Measurements from ENCODE around the gene SFXN5. TPM values are rescaled to one million over a fixed set of nuclear protein-coding genes. Genes with fewer than 3 reads are reported as not detected.

SFXN5 gene
- polyA plus RNA-seq, 2 of the 4 experiments (the other 2 are of a cell fraction), result 16.7 to 19.6 TPM

- H3K9me3 ChIP-seq, result no peaks in the 10 kb centered on the region
- ChIA-PET CTCF (interaction anchor here (0.6 to 18.2 kb wide), 24 partner anchors 8 to 186 kb away, joined by 3 to 190 read pairs (median 5); partner anchors contain the start of genes EMX1 and SPR), POLR2A (no interaction called here)
- H3K4me1 ChIP-seq, result no peaks in the 10 kb centered on the region
- no peak overlapping the region for H3K4me3 ChIP-seq
- TF ChIP-seq ELK1 (IDR thresholded peaks at IDR 0.05; ENCODE audit: low read depth, low read length), result no peak
- TF ChIP-seq, protein P1, sequence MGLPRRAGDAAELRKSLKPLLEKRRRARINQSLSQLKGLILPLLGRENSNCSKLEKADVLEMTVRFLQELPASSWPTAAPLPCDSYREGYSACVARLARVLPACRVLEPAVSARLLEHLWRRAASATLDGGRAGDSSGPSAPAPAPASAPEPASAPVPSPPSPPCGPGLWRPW (IDR thresholded peaks at IDR 0.05), result no peak
- TF ChIP-seq FOSB (CRISPR knock-in tag; IDR thresholded peaks at IDR 0.05), result no peak
- no peak for TF ChIP-seq MAZ (IDR thresholded peaks at IDR 0.05; ENCODE audit: borderline replicate concordance, low read depth, low read length)
- no peak for TF ChIP-seq HDAC2 (IDR thresholded peaks at IDR 0.05)
- ATAC-seq (no peak), DNase-seq (ENCODE audit: low read depth in 1 of 2, low spot score in 1 of 2) (no peak), FAIRE-seq (no peak)
- no peak overlapping the region for H3K4me2 ChIP-seq
- WGBS (ENCODE audit: missing lambda C conversion rate), result 87% methylated on average over 6 of the region's 6 CpGs
- no peak overlapping the region for H3K27ac ChIP-seq
These were observed 80.1 kb downstream of the SFXN5 start for GRCh38 chr2:72991439-72991725.

- ChIA-PET CTCF (interaction anchor here (0.6 to 18.2 kb wide), 13 partner anchors 7 to 186 kb away, joined by 3 to 190 read pairs (median 18); partner anchors contain the start of gene EMX1), POLR2A (no interaction called here)
- no peak for DNase-seq (ENCODE audit: low read depth in 1 of 2, low spot score in 1 of 2)
- H3K4me3 ChIP-seq, result no peak overlapping the region
- H3K4me1 ChIP-seq, result no peaks in the 10 kb centered on the region
- no peak for FAIRE-seq
- TF ChIP-seq BCL3 (IDR thresholded peaks at IDR 0.05) (no peak), JUN (IDR thresholded peaks at IDR 0.05) (no peak), KDM5A (IDR thresholded peaks at IDR 0.05) (no peak), POLR2A (IDR thresholded peaks at IDR 0.05; ENCODE audit: low read length) (no peak), MAZ (IDR thresholded peaks at IDR 0.05; ENCODE audit: borderline replicate concordance, low read depth, low read length) (no peak), RCOR1 (IDR thresholded peaks at IDR 0.05; ENCODE audit: low read depth, low read length) (no peak), RAD21 (conservative IDR thresholded peaks at IDR 0.05 in 1 of 2, IDR thresholded peaks at IDR 0.05 in 1 of 2) (no peak), CBX8 (IDR thresholded peaks at IDR 0.05) (no peak), MYC (IDR thresholded peaks at IDR 0.05; ENCODE audit: borderline replicate concordance, low read length) (no peak), JUNB (IDR thresholded peaks at IDR 0.05) (no peak), CEBPB (IDR thresholded peaks at IDR 0.05) (no peak), SMC3 (IDR thresholded peaks at IDR 0.05) (no peak), FOSL2 (IDR thresholded peaks at IDR 0.05) (no peak), FOSL2 (CRISPR knock-in tag; IDR thresholded peaks at IDR 0.05) (no peak), ESRRA (IDR thresholded peaks at IDR 0.05; ENCODE audit: borderline replicate concordance, low read length) (no peak)
- TF ChIP-seq, protein P2, sequence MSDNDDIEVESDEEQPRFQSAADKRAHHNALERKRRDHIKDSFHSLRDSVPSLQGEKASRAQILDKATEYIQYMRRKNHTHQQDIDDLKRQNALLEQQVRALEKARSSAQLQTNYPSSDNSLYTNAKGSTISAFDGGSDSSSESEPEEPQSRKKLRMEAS (IDR thresholded peaks at IDR 0.05), result no peak
- ATAC-seq, result no peak
- no peak overlapping the region for H3K4me2 ChIP-seq
- no peak overlapping the region for H3K27ac ChIP-seq
- H3K9me3 ChIP-seq, result no peaks in the 10 kb centered on the region
- 88% methylated on average over 13 of the region's 13 CpGs for WGBS (ENCODE audit: missing lambda C conversion rate)
These were observed 80.6 kb downstream of the SFXN5 start for GRCh38 chr2:72990695-72991438.

GRCh38 chr2:72989770-72990556 lies 81.5 kb downstream of the SFXN5 start:
- 93% methylated on average over 25 of the region's 26 CpGs for WGBS (ENCODE audit: missing lambda C conversion rate)
- TF ChIP-seq GATA3 (IDR thresholded peaks at IDR 0.05; ENCODE audit: borderline replicate concordance), result no peak
- TF ChIP-seq CBX8 (IDR thresholded peaks at IDR 0.05), result no peak
- TF ChIP-seq HEYL (CRISPR knock-in tag; IDR thresholded peaks at IDR 0.05), result no peak
- no peak for TF ChIP-seq ELK1 (IDR thresholded peaks at IDR 0.05; ENCODE audit: low read depth, low read length)
- no peak for TF ChIP-seq TFCP2L1 (CRISPR knock-in tag; IDR thresholded peaks at IDR 0.05)
- no peak for TF ChIP-seq TP53 (CRISPR knock-in tag; IDR thresholded peaks at IDR 0.05)
- TF ChIP-seq HDAC2 (IDR thresholded peaks at IDR 0.05), result no peak
- no peak for TF ChIP-seq MAZ (IDR thresholded peaks at IDR 0.05; ENCODE audit: borderline replicate concordance, low read depth, low read length)
- no peak for TF ChIP-seq RFX5 (IDR thresholded peaks at IDR 0.05)
- no peak for TF ChIP-seq JUNB (IDR thresholded peaks at IDR 0.05)
- TF ChIP-seq MYC (IDR thresholded peaks at IDR 0.05; ENCODE audit: borderline replicate concordance, low read length), result no peak
- TF ChIP-seq KDM1A (IDR thresholded peaks at IDR 0.05; ENCODE audit: low read depth), result no peak
- TF ChIP-seq FOSL2 (IDR thresholded peaks at IDR 0.05), result no peak
- TF ChIP-seq FOSL2 (CRISPR knock-in tag; IDR thresholded peaks at IDR 0.05), result no peak
- TF ChIP-seq HOXB13 (CRISPR knock-in tag; IDR thresholded peaks at IDR 0.05; ENCODE audit: low read depth), result no peak
- no peak for TF ChIP-seq CHD4 (IDR thresholded peaks at IDR 0.05; ENCODE audit: borderline replicate concordance)
- ChIA-PET CTCF (interaction anchor here (1.3 to 18.2 kb wide), 8 partner anchors 16 to 187 kb away, joined by 3 to 190 read pairs (median 20); no protein-coding TSS in a partner anchor), POLR2A (no interaction called here)
- no peak for DNase-seq (ENCODE audit: low read depth in 1 of 2, low spot score in 1 of 2)
- Histone ChIP-seq H3K4me2 (no peak overlapping the region), H3K27ac (no peak overlapping the region), H3K9me3 (no peaks in the 10 kb centered on the region), H3K4me3 (no peak overlapping the region), H3K4me1 (no peaks in the 10 kb centered on the region)
- no peak for ATAC-seq
- FAIRE-seq, result no peak
